EH (cell line): ENCODE data around the gene GGACT.
"Not testable (repeated sequence)": the region's sequence is repeated elsewhere in the genome, so short reads cannot be mapped to it uniquely, and the experiment has no call there.

Experiments used
- DNase-seq: peaks from one replicate; pipeline ENCODE4 v3.0.0-alpha.2; 2015; ENCODE audit warnings: low read depth

The GGACT gene

GRCh38 chr13:100588331-100589177 lies at the start of gene GGACT:
Gene GGACT, minus strand, starts transcription at chr13:100588789. Its CDS starts 56,198 bp downstream, at chr13:100532591.
- DNase-seq = peak; percentile 60

GRCh38 chr13:100637796-100638195 lies 49.2 kb upstream of the GGACT start:
- DNase-seq = no peak

GRCh38 chr13:100637380-100637779 lies 48.8 kb upstream of the GGACT start:
- DNase-seq = no peak

GRCh38 chr13:100636441-100636840 lies 47.9 kb upstream of the GGACT start:
- DNase-seq = no peak

GRCh38 chr13:100636004-100636403 lies 47.4 kb upstream of the GGACT start:
- DNase-seq = no peak

- DNase-seq = no peak
Measured at GRCh38 chr13:100634696-100635095, 46.1 kb upstream of the GGACT start.

GRCh38 chr13:100633461-100633860 lies 44.9 kb upstream of the GGACT start:
- peak; percentile 86 for DNase-seq

- no peak for DNase-seq
Measured at GRCh38 chr13:100630555-100630954, 42.0 kb upstream of the GGACT start.

GRCh38 chr13:100627120-100627519 lies 38.5 kb upstream of the GGACT start:
- no peak for DNase-seq

GRCh38 chr13:100625447-100625846 lies 36.9 kb upstream of the GGACT start:
- peak; percentile 38 for DNase-seq

GRCh38 chr13:100620792-100621191 lies 32.2 kb upstream of the GGACT start:
- no peak for DNase-seq

- DNase-seq = no peak
Measured at GRCh38 chr13:100619940-100620339, 31.4 kb upstream of the GGACT start.

- not testable (repeated sequence) for DNase-seq
Measured at GRCh38 chr13:100618897-100619296, 30.3 kb upstream of the GGACT start.

- no peak for DNase-seq
Measured at GRCh38 chr13:100613031-100613430, 24.4 kb upstream of the GGACT start.

- DNase-seq = no peak
Measured at GRCh38 chr13:100611678-100612492, 23.3 kb upstream of the GGACT start.

GRCh38 chr13:100610391-100611347 lies 22.1 kb upstream of the GGACT start:
- no peak for DNase-seq

GRCh38 chr13:100608906-100609305 lies 20.3 kb upstream of the GGACT start:
- peak; percentile 3 for DNase-seq

- no peak for DNase-seq
Measured at GRCh38 chr13:100608489-100608888, 19.9 kb upstream of the GGACT start.

- no peak for DNase-seq
Measured at GRCh38 chr13:100604918-100605710, 16.5 kb upstream of the GGACT start.

- no peak for DNase-seq
Measured at GRCh38 chr13:100602493-100603111, 14.0 kb upstream of the GGACT start.

- no peak for DNase-seq
Measured at GRCh38 chr13:100601716-100602115, 13.1 kb upstream of the GGACT start.
